HEK293 (cell line): Measurements from ENCODE around the gene ZDHHC14.

ENCODE experiments used
- CTCF ChIA-PET: fragments of 350-600 bp; formaldehyde crosslinking; extraction: SDS; loops from one replicate; lab custom pipeline; 2021; ENCODE audit warnings: antibody characterized with exemption; lab: Yijun Ruan, JAX
- POLR2A ChIA-PET: fragments of 300-600 bp; formaldehyde crosslinking; extraction: SDS; loops from one replicate; lab custom pipeline; 2020; ENCODE audit warnings: antibody characterized with exemption, inconsistent platforms; lab: Yijun Ruan, JAX
- H3K27ac ChIP-seq: fragments of 200-500 bp; sonication (Bioruptor generic); 2 replicates; pipeline ENCODE4 v1.5.1; 2014; ENCODE audit warnings: low read depth, low read length, control low read depth, inconsistent platforms; ENCODE audit errors: extremely low read depth
- H3K36me3 ChIP-seq, 2 experiments: fragments of 200-500 bp in 1 of 2; sonication (Bioruptor generic) in 1 of 2; 1 replicate in 1 of 2; 2 replicates in 1 of 2; pipeline ENCODE4 v1.5.1; 2014 to 2017; ENCODE audit warnings: inconsistent platforms in 2 of 2, low read length in 2 of 2; ENCODE audit not compliant: control insufficient read depth in 2 of 2, insufficient read depth in 1 of 2
- H3K4me1 ChIP-seq: fragments of 200-500 bp; sonication (Bioruptor generic); 2 replicates; pipeline ENCODE4 v1.5.1; 2014; ENCODE audit warnings: mild to moderate bottlenecking, low read length, inconsistent platforms; ENCODE audit not compliant: control insufficient read depth, insufficient read depth
- H3K4me3 ChIP-seq: 2 replicates; pipeline ENCODE4 v1.5.1; 2011; ENCODE audit warnings: low read depth, mild to moderate bottlenecking, control low read depth, low read length, moderate library complexity
- H3K9me3 ChIP-seq: fragments of 200-500 bp; sonication (Bioruptor generic); 2 replicates; pipeline ENCODE4 v1.5.1; 2014; ENCODE audit warnings: low read depth, low read length, inconsistent platforms; ENCODE audit not compliant: control insufficient read depth, insufficient read depth
- BCL11B ChIP-seq: fragments of 450-650 bp; formaldehyde crosslinking; IDR thresholded peaks from 2 replicates; pipeline ENCODE4 v1.5.1; 2016; ENCODE audit warnings: low read depth, missing biosample characterization, missing genetic modification characterization
- EGR2 ChIP-seq: fragments of 450-650 bp; formaldehyde crosslinking; IDR thresholded peaks from 2 replicates; pipeline ENCODE4 v1.5.1; 2016; ENCODE audit warnings: low read depth, missing biosample characterization, missing genetic modification characterization
- HOXD13 ChIP-seq: sonication (generic); formaldehyde crosslinking; IDR thresholded peaks from 2 replicates; pipeline ENCODE4 v1.8.0; 2022; ENCODE audit warnings: missing genetic modification reagents, borderline replicate concordance
- KLF9 ChIP-seq: fragments of 450-650 bp; formaldehyde crosslinking; IDR thresholded peaks from 2 replicates; pipeline ENCODE4 v1.5.1; 2016; ENCODE audit warnings: missing biosample characterization, missing genetic modification characterization, low read depth
- MEIS1 ChIP-seq: sonication (generic); formaldehyde crosslinking; IDR thresholded peaks from 2 replicates; pipeline ENCODE4 v1.8.1; 2022; ENCODE audit warnings: missing genetic modification reagents, mild to moderate bottlenecking, borderline replicate concordance
- PRDM4 ChIP-seq: fragments of 450-650 bp; formaldehyde crosslinking; IDR thresholded peaks from 2 replicates; pipeline ENCODE4 v1.5.1; 2017; ENCODE audit warnings: missing biosample characterization, missing genetic modification characterization
- REPIN1 ChIP-seq: fragments of 450-650 bp; formaldehyde crosslinking; IDR thresholded peaks from 2 replicates; pipeline ENCODE4 v1.5.1; 2017; ENCODE audit warnings: missing biosample characterization, missing genetic modification characterization, low read depth
- SCRT2 ChIP-seq: fragments of 450-650 bp; formaldehyde crosslinking; IDR thresholded peaks from 2 replicates; pipeline ENCODE4 v1.5.1; 2016; ENCODE audit warnings: missing biosample characterization, missing genetic modification characterization
- ZBTB17 ChIP-seq: fragments of 450-650 bp; formaldehyde crosslinking; IDR thresholded peaks from 2 replicates; pipeline ENCODE4 v1.5.1; 2016; ENCODE audit warnings: missing biosample characterization, missing genetic modification characterization
- ZBTB7A ChIP-seq: fragments of 450-650 bp; formaldehyde crosslinking; IDR thresholded peaks from 2 replicates; pipeline ENCODE4 v1.5.1; 2016; ENCODE audit warnings: low read depth, missing biosample characterization, missing genetic modification characterization
- ZIC2 ChIP-seq: fragments of 450-650 bp; formaldehyde crosslinking; IDR thresholded peaks from 2 replicates; pipeline ENCODE4 v1.5.1; 2016; ENCODE audit warnings: missing biosample characterization, missing genetic modification characterization
- ZNF112 ChIP-seq: fragments of 450-650 bp; formaldehyde crosslinking; IDR thresholded peaks from 2 replicates; pipeline ENCODE4 v1.5.0; 2017; ENCODE audit warnings: missing biosample characterization, missing genetic modification characterization
- ZNF221 ChIP-seq: fragments of 450-650 bp; formaldehyde crosslinking; IDR thresholded peaks from 2 replicates; pipeline ENCODE4 v1.5.1; 2017; ENCODE audit warnings: missing biosample characterization, missing genetic modification characterization, borderline replicate concordance
- ZNF311 ChIP-seq: fragments of 450-650 bp; formaldehyde crosslinking; IDR thresholded peaks from 2 replicates; pipeline ENCODE4 v1.5.1; 2017; ENCODE audit warnings: missing biosample characterization, missing genetic modification characterization, borderline replicate concordance
- ZNF48 ChIP-seq: fragments of 450-650 bp; formaldehyde crosslinking; IDR thresholded peaks from 2 replicates; pipeline ENCODE4 v1.5.1; 2016; ENCODE audit warnings: missing biosample characterization, missing genetic modification characterization
- ZNF513 ChIP-seq: fragments of 450-650 bp; IDR thresholded peaks from 2 replicates; pipeline ENCODE4 v1.5.1; 2018; ENCODE audit warnings: missing biosample characterization, missing genetic modification characterization
- ZNF544 ChIP-seq: fragments of 450-650 bp; formaldehyde crosslinking; IDR thresholded peaks from 2 replicates; pipeline ENCODE4 v1.5.0; 2017; ENCODE audit warnings: missing biosample characterization, missing genetic modification characterization
- ZNF560 ChIP-seq: fragments of 450-650 bp; formaldehyde crosslinking; IDR thresholded peaks from 2 replicates; pipeline ENCODE4 v1.5.1; 2017; ENCODE audit warnings: missing biosample characterization, missing genetic modification characterization, borderline replicate concordance
- ZNF600 ChIP-seq: fragments of 450-650 bp; formaldehyde crosslinking; IDR thresholded peaks from 2 replicates; pipeline ENCODE4 v1.5.1; 2016; ENCODE audit warnings: missing biosample characterization, missing genetic modification characterization
- ZNF626 ChIP-seq: fragments of 450-650 bp; sonication (Bioruptor Pico); formaldehyde crosslinking; IDR thresholded peaks from 2 replicates; pipeline ENCODE4 v1.5.1; 2018; ENCODE audit warnings: missing biosample characterization, missing genetic modification characterization, inconsistent platforms
- ZNF654 ChIP-seq: fragments of 450-650 bp; formaldehyde crosslinking; IDR thresholded peaks from 2 replicates; pipeline ENCODE4 v1.5.1; 2016; ENCODE audit warnings: low read depth, missing biosample characterization, missing genetic modification characterization
- ZNF670 ChIP-seq: fragments of 450-650 bp; formaldehyde crosslinking; IDR thresholded peaks from 2 replicates; pipeline ENCODE4 v1.5.1; 2016; ENCODE audit warnings: missing biosample characterization, missing genetic modification characterization, low read depth
- ZNF677 ChIP-seq: fragments of 450-650 bp; IDR thresholded peaks from 2 replicates; pipeline ENCODE4 v1.5.0; 2018; ENCODE audit warnings: missing biosample characterization, mild to moderate bottlenecking, missing genetic modification characterization, moderate library complexity
- ZSCAN16 ChIP-seq: fragments of 450-650 bp; formaldehyde crosslinking; IDR thresholded peaks from 2 replicates; pipeline ENCODE4 v1.5.1; 2016; ENCODE audit warnings: missing biosample characterization, missing genetic modification characterization
- TF ChIP-seq, protein P1 (sequence below): fragments of 450-650 bp; formaldehyde crosslinking; IDR thresholded peaks from 2 replicates; pipeline ENCODE4 v1.5.1; 2016; ENCODE audit warnings: missing biosample characterization, missing genetic modification characterization

Gene ZDHHC14

DNA sequence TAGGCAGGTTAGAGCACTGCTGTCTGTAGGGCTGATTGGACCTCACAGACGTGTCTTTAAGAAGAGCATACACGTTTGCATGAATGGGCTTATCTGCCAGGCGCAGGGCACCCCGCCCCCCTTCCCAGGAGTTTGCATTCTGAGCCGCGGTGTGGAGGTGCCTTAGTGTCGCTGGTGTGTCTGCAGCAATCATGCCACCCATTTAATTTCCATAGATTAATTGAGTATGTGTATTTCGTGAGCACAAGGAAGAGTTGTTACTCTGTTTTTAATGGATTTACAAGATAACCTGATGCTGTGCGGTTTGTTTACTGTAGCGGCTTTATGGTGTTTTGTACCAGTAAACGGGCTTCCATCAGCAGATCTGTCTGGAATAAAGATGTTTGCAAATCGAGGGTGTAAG, 107.7 kb downstream of the ZDHHC14 start (continued):
- TF ChIP-seq ZNF600 (tag by site-specific recombination) (peak; percentile 62), ZIC2 (no peak), ZNF677 (tag by site-specific recombination) (no peak), ZBTB17 (tag by site-specific recombination) (0 out of 2 replicates have a peak, but pooled peaks have one; percentile 18), ZNF544 (no peak), ZNF513 (no peak), MEIS1 (CRISPR knock-in tag) (no peak), ZBTB7A (tag by site-specific recombination) (no peak), ZNF311 (tag by site-specific recombination) (no peak), ZNF112 (tag by site-specific recombination) (no peak), ZSCAN16 (no peak), ZNF626 (tag by site-specific recombination) (no peak), SCRT2 (tag by site-specific recombination) (peak; percentile 64), KLF9 (peak; percentile 51)
- TF ChIP-seq, protein P1, sequence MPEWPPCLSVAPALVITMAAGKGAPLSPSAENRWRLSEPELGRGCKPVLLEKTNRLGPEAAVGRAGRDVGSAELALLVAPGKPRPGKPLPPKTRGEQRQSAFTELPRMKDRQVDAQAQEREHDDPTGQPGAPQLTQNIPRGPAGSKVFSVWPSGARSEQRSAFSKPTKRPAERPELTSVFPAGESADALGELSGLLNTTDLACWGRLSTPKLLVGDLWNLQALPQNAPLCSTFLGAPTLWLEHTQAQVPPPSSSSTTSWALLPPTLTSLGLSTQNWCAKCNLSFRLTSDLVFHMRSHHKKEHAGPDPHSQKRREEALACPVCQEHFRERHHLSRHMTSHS (tag by site-specific recombination), result no peak

DNA sequence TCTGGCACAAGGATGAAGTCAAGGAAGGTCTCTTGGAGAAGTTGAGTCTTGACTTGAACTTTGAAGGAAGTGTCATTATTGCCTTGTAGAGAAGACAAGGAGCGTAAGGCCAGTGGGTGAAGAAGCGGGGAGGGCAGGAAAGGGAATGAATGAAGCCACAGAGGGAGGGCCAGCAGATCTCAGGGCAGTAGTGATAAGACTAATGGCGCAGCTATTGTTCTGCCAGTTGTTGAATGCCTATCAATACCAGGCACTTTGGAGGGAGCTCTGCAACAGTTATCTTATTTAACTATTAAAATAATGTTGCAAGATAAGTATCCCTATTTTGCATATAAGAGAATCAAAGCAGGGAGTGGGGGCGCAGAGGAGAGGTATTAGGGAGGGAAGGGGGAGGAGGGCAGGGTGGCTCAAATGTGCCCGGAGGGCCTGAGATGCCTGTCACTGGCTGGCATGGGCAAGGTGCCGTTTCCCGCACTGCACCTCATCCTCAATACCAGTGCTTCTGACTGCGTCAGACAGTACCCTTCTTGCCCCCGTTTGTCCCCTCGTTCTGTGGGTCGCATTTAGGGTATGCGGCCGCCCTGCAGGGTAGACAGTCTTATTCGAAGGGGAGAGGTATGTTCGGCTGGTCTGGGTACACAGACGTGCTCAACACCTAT, 109.8 kb downstream of the ZDHHC14 start:
- no peaks in the 10 kb centered on the region for H3K9me3 ChIP-seq
- CTCF ChIA-PET, result interaction anchor here (0.7 kb wide), 1 partner anchor 114 kb away, joined by 3 read pairs; no protein-coding TSS in a partner anchor
- no peak overlapping the region for H3K4me3 ChIP-seq
- POLR2A ChIA-PET, result no interaction called here
- H3K36me3 ChIP-seq, result no peaks in the 10 kb centered on the region
- TF ChIP-seq EGR2 (tag by site-specific recombination), result no peak
- H3K4me1 ChIP-seq, result peaks cover 20% of the 10 kb centered on the region
- no peak overlapping the region for H3K27ac ChIP-seq

DNA sequence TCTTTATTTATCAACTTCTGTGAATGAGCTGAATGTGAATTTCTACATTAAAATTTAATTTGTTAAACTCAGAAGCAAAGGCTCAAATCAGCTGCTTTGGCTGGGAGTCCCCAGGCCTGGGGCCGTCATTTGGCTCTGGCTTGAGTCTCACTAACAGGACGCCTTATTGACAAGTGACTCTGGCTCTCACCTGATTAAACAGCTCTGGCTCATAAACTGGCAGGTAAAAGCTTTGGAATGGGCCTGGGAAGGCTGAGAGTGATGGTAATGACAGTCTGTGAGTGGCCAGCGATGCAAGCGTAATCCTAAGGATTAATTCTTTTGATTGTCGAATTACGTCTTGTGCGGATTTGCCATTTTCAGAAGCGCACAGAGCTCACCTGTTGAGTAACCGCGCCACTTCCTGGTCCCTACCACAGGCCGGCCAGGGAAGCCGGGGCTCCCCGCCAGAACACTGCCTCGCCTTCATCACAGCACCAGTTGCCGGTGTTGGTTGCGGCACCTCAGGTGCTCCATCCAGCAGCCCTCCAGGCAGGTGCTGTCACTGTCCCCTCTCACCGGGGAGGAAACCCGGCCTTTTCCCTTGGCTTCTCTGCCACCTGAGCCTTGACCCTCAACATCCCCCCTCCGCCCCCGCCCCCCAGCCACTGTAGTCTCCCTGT, 110.7 kb downstream of the ZDHHC14 start:
- CTCF ChIA-PET, result no interaction called here
- H3K27ac ChIP-seq, result no peak overlapping the region
- H3K9me3 ChIP-seq, result no peaks in the 10 kb centered on the region
- TF ChIP-seq ZNF670 (no peak), ZNF560 (tag by site-specific recombination) (no peak), SCRT2 (tag by site-specific recombination) (peak; percentile 47)
- TF ChIP-seq, all 188 proteins: peak for 1
- Histone ChIP-seq H3K36me3 (no peaks in the 10 kb centered on the region), H3K4me1 (peaks cover 20% of the 10 kb centered on the region), H3K4me3 (no peak overlapping the region)
- POLR2A ChIA-PET, result no interaction called here

DNA sequence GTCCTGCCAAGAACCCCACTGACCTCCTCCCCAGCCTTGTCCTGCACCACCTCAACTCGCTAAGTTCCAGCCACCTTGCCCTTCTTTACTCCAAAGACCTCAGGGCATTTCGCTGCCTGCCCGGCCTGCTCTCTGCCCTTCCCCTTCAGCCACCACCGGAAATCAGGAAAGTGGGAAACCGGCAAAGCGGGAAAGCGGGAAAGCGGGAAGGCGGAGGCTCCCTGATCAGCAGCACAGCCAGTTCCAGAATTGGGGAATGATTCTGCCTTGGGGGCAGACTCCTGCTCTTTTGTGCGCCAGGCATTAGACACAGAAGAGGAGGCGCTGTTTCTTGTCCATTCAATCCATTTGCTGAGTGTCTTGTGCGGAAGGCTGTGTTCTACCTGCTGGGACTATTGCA, 111.3 kb downstream of the ZDHHC14 start:
- Histone ChIP-seq H3K27ac (no peak overlapping the region), H3K9me3 (no peaks in the 10 kb centered on the region), H3K4me3 (no peak overlapping the region), H3K4me1 (peaks cover 20% of the 10 kb centered on the region), H3K36me3 (no peaks in the 10 kb centered on the region)
- ChIA-PET CTCF (no interaction called here), POLR2A (no interaction called here)
- TF ChIP-seq PRDM4 (tag by site-specific recombination) (no peak), ZNF221 (tag by site-specific recombination) (no peak), ZNF654 (no peak), ZNF560 (tag by site-specific recombination) (no peak), HOXD13 (CRISPR knock-in tag) (no peak), BCL11B (no peak), REPIN1 (no peak), ZNF48 (tag by site-specific recombination) (no peak)
